ENCODE results near the gene IGFBP4.

Gene IGFBP4

DNA sequence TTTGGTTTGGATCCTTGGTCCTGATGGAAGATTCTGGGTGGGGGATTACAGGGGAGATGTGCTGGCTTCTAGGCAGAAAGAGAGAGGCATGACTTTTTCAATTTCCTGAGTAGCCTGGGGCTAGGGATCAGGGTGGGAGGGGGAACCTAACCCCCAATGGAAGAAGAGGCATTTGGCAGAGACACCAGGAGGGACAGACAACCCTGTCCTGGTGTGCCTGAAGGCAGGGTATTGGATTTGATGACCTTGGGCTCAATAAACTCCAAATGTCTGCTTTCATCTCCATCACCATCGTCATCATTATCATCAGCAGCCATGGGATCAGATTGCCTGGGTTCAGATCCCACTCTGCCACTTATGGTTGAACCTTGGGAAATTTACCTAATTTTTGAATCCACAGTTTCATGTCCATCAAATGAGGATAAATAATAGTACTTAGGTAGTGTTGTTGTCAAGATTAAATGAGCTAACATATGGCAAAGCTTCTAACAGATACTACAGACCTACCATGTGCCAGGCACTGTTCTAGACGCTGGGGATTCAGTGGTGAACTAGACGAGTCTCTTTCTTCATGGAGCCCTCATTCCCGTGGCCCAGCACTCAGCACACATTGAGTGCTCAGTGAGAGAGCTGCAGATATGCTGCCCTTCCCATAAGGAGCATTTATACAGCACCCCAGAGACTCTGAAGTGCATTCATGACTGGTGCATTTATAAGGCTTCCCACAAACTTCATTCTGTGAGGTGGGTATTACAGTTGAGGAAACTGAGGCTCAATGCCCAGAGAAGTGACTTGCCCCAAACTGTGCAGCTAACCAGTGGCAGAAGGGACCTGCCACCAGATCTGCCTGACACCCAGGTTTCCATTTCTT lies 26.8 kb downstream of the IGFBP4 start:
- Mint-ChIP-seq H3K27me3 (peaks cover 36% of the 10 kb centered on the region), H3K27ac (no peak overlapping the region)

DNA sequence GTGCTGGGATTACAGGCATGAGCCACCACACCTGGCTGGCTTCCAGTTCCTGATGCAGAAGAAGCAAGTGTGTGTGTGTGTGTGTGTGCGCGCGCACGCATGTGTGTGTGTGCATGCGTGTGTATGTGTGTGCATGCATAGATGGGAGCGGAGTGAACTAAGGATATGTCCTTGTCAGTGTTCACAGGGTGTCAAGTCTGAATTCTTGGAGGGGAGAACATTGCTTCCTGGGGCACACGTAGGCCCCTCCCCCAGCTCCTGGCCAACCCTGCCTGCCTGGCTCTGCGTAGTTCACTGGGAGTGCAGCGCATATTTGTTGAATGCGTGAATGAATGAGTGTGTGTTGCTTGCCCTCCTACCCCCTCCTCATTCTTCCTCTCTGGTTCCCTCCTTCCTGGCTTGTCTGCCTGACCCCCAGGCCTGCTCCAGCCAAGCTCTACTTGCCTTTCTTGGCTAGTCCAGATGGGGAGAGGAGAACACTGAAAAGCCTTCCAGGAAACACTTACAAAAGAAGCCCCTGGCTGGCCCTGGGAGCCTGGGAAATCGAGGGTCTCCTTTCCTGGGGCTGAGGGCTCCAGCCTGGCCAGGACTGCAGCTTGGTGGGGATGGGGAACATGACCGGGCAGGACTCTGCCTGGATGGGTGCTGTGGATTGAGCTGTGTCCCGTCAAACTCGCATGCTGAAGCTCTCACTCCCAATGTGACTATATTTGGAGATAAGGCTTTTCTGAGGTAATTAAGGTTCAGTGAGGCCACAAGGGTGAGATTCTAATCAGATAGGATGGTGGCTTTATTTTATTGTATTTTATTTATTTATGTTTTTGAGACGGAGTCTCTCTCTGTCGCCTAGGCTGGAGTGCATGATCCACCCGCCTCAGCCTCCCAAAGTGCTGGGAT lies 27.9 kb downstream of the IGFBP4 start:
- H3K9me3 Mint-ChIP-seq = no peaks in the 10 kb centered on the region
- no peaks in the 10 kb centered on the region for H3K36me3 Mint-ChIP-seq
- no peaks in the 10 kb centered on the region for H3K4me1 Mint-ChIP-seq
- peaks cover 36% of the 10 kb centered on the region for H3K27me3 Mint-ChIP-seq
- no peak overlapping the region for H3K4me3 Mint-ChIP-seq
- H3K27ac Mint-ChIP-seq = peak overlapping the region; percentile 37
- ATAC-seq = no peak

More for the DNA sequence above, 26.8 kb downstream of the IGFBP4 start:
- no peak overlapping the region for H3K4me3 Mint-ChIP-seq
- no peaks in the 10 kb centered on the region for H3K36me3 Mint-ChIP-seq
- no peaks in the 10 kb centered on the region for H3K4me1 Mint-ChIP-seq
- no peaks in the 10 kb centered on the region for H3K9me3 Mint-ChIP-seq
- ATAC-seq = no peak

DNA sequence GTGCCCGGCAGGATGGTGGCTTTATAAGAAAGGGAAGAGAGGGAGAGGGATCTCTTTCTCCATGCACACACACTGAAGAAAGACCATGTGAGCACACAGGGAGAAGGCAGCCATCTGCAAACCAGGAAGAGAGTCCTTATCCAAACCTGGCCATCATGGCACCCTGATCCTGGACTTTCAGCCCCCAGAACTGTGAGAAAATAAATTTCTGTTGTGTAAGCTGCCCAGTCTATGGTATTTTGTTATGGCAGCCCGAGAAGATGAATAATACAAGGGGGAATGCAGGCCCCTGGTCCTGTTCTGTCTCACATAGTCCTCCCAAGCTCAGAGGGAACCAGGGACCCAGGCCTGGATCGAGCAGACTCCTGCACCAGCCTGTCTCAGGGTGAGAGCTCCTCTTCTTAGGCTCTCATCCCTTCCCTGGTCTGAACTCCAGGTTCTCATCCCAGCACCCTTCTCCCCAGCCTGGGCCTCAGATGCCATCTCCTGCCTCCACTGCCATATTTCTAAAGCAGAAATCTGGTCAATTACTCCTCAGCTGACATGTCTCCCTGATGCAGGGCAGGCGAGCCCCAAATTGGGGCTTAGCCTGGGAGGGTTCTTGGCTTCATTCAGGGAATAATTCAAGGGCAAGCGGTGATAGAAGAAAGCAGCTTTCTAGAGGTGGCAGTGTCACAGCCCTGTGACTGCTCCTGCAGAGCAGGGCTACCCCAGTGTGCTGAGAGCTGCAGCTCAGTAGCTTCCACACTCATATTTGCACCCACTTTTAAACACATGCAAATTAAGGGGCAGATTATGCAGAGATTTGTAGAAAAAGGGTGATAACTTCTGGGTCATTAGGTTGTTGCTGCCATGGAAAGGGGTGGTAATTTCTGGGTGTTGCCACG lies 28.8 kb downstream of the IGFBP4 start:
- no peak overlapping the region for H3K27ac Mint-ChIP-seq
- no peak overlapping the region for H3K4me3 Mint-ChIP-seq
- no peak for ATAC-seq
- H3K4me1 Mint-ChIP-seq = no peaks in the 10 kb centered on the region
- H3K36me3 Mint-ChIP-seq = no peaks in the 10 kb centered on the region
- peaks cover 36% of the 10 kb centered on the region for H3K27me3 Mint-ChIP-seq
- no peaks in the 10 kb centered on the region for H3K9me3 Mint-ChIP-seq

DNA sequence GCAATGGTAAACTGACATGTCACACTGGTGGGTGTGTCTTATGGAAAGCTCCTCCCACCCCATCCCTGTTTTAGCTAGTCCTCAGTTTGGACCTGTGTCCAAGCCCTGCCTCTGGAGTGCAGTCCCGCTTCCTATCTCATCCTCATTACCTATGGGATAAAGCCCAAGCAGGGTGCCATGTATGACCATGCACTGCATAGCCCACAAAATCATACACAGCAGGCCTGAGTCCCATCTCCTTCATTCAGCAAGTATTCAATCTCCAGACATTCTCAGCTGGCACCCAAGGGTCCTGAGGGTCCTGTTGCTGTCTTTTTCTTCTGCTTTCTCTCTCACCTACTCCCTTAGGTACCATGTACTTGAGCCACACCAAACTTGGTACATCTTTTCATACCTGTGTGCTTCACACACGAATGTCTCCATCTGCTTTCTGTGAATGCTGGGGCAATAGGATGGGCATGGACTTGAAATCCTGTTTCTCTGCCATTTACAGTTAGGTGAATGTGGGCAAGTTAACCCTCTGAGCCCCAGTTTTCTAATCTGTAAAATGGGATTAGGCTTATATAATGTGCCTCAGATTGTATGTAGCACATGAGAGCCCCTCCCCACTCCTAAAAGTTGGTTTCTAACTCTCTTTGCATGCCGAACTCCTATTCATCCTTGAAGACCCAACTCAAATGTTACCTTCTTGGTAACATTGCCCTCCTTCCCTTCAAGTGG lies 29.6 kb downstream of the IGFBP4 start:
- Mint-ChIP-seq H3K4me3 (no peak overlapping the region), H3K4me1 (no peaks in the 10 kb centered on the region), H3K27ac (no peak overlapping the region), H3K9me3 (no peaks in the 10 kb centered on the region), H3K27me3 (peaks cover 36% of the 10 kb centered on the region), H3K36me3 (no peaks in the 10 kb centered on the region)
- no peak for ATAC-seq

DNA sequence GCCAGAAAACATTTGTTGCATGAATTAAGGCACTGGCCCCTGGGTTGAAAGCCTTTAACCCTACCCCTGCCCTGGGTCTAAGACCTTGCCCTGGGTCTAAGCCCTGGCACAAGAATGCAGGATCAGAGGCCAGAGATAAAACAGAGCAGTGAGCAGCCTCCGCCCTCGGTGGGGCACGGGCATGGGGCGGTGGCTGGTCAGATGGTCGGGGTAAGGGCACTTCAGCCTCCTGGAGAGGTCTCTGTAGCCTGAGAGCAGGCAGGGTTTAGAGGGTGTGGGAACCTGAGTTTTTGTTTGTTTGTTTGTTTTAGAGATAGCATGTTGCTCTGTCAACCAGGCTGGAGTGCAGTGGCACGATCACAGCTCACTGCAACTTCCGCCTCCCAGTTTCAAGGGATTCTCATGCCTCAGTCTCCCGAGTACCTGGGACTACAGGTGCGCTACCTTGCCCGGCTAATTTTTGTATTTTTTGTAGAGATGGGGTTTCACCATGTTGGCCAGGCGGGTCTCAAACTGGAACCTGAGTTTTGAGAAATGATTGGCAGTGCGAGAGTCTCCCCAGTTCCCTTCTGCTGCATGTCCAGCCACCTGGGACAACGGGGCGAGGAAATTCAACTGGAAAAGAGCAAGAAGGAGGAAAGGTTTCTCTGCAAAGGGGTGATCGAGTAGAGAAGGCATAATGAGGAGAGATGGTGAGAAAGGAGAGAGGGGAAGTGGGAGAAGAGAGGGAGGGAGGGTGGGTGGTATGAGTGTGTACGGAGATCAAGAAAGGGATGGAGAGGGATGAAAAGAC lies 30.5 kb downstream of the IGFBP4 start:
- ATAC-seq = no peak
- no peak overlapping the region for H3K27ac Mint-ChIP-seq
- no peak overlapping the region for H3K4me3 Mint-ChIP-seq
- no peaks in the 10 kb centered on the region for H3K9me3 Mint-ChIP-seq
- peaks cover 36% of the 10 kb centered on the region for H3K27me3 Mint-ChIP-seq
- H3K4me1 Mint-ChIP-seq = peaks cover 1% of the 10 kb centered on the region
- no peaks in the 10 kb centered on the region for H3K36me3 Mint-ChIP-seq

DNA sequence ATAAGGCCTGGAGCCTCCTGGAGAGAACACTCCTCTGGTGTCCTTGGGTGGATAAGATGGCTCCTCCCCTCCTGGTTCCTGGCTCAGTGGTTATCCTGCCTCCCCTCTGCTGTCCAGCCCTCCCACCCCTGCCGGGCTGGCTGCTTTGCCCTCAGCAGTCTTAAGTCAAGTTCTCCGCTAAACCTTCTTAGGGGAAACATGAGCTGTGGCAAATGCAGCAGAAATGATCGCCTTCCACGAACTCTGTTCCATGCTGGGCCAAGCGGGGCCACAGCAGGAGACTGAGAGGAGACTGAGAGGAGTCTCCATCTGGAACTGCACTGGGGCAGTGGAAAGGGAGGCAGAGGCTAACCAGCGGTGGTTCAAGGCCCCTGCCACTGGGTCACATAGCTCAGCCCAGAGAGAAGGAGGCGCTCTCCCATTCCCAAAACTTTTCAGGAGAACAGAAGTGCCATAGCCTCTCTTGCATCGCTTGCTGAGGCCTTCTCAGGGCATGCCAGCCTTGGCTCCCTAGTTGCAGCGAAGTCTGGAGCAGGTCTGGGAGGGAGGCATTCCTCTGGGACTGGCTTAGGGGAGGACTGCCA lies 31.3 kb downstream of the IGFBP4 start:
- Mint-ChIP-seq H3K9me3 (no peaks in the 10 kb centered on the region), H3K27ac (no peak overlapping the region), H3K4me1 (peaks cover 9% of the 10 kb centered on the region), H3K27me3 (peaks cover 30% of the 10 kb centered on the region), H3K36me3 (no peaks in the 10 kb centered on the region), H3K4me3 (no peak overlapping the region)
- no peak for ATAC-seq

DNA sequence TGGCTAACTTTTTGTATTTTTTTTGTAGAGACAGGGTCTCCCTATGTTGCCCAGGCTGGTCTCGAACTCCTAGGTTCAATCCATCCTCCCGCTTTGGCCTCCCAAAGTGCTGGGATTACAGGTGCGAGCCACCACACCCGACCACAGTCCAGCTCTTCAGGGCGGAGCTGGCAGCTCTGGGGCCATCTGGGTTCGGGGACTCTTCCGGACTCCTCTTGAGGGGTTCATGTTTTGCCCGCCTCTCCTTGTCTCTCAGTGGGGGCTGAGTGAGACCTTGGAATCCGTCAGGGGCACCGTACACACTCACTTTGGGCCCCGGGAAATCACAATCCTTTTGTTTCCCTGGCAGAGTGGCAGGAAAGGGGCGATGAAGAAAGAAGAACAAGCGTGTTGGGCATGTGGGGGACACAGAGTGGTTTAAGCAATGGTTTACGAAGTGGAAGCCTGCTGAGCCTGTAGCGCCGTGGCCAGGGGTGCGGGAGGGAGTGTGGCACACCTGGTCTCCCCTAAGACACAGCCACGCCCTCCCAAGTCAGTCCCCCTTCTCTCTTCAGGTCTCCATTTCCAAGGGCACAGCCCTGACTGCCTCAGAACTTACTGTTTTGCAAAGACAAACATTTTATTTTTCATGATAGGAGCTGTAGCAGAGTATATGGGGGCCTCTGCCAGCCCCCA lies 32.1 kb downstream of the IGFBP4 start:
- H3K9me3 Mint-ChIP-seq = no peaks in the 10 kb centered on the region
- H3K36me3 Mint-ChIP-seq = no peaks in the 10 kb centered on the region
- peaks cover 17% of the 10 kb centered on the region for H3K4me1 Mint-ChIP-seq
- H3K27ac Mint-ChIP-seq = no peak overlapping the region
- ATAC-seq = no peak
- peaks cover 26% of the 10 kb centered on the region for H3K27me3 Mint-ChIP-seq
- H3K4me3 Mint-ChIP-seq = no peak overlapping the region

DNA sequence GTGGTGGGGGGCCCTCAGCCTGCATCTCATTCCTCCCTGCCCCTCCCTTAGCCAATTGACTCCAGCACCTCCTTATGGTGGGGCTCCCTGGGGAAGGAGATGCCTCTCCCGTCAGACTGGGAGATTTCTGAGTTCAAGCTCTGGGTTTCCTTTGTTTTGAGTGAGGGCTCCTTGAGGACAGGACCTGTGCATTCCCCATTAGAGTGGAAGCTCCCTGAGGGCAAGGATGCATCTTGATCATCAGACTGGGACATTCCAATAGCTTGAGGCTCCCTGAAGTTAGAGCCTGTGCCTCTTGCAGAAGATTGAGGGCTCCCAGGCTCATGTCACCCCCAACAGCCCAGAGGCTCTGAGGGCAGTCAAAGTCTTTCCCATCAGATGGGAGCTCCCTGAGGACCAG lies 34.5 kb downstream of the IGFBP4 start:
- H3K27me3 Mint-ChIP-seq = peaks cover 9% of the 10 kb centered on the region
- no peak overlapping the region for H3K4me3 Mint-ChIP-seq
- no peaks in the 10 kb centered on the region for H3K9me3 Mint-ChIP-seq
- H3K27ac Mint-ChIP-seq = no peak overlapping the region
- ATAC-seq = no peak
- no peaks in the 10 kb centered on the region for H3K36me3 Mint-ChIP-seq
- H3K4me1 Mint-ChIP-seq = peaks cover 36% of the 10 kb centered on the region

DNA sequence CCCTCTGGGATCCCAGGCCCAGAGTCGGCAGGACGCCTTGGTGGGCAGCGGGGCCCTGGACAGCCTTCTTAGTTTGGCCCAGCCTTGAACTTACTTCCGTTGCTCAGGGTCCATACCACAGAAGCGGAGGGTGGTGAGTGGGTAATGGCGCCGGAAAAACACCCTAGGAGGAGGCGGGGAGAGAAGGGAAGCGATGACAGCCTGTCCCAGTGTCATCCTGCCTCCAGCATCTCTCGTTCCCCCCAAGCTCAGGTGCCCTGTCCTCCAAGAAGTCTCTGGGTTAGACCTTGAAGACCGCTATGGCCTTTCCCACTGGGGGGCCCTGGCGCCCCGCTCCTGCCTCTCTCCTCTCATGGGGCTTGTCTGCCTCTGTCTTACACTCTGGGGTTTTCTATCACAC lies 35.2 kb downstream of the IGFBP4 start:
- Mint-ChIP-seq H3K4me1 (peaks cover 39% of the 10 kb centered on the region), H3K27me3 (peaks cover 9% of the 10 kb centered on the region), H3K4me3 (no peak overlapping the region), H3K9me3 (no peaks in the 10 kb centered on the region), H3K36me3 (no peaks in the 10 kb centered on the region), H3K27ac (no peak overlapping the region)
- ATAC-seq = no peak

DNA sequence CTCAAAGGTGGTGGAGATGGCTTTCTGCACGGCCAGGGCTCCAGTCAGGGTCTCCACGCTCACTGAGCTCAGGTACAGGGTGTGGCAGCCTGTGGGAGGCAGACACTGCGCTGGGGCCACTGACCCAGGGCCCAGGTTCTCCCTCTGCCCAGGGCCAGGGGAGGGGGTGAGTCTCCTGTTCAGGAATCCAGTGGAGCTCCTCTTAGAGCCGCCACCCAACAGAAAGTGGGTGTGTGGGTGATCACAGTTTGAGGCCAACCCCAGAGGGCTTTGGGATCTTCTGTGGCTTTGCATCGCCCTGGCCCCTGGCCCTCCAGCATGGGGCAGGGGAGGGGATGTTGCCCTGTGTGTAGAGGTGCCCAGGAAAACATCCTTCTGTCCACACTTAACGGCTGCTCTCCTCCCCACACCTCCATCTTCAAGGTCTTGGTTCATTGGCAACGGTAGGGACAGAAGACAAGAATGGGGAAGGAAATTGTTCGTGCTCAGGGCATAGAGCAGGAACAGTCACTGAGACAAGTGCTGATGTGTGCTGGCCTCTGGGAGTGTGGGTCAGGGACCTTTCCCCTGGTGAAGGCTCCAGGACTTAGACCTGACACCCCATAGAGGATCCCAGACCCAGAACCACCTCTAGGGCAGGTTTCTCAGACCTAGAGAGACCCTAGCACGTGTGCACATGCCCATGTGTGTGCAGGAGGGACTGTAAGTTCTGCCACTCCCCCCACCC lies 36.7 kb downstream of the IGFBP4 start:
- Mint-ChIP-seq H3K36me3 (no peaks in the 10 kb centered on the region), H3K27ac (peak overlapping the region; percentile 86), H3K4me3 (no peak overlapping the region), H3K27me3 (no peaks in the 10 kb centered on the region), H3K4me1 (peaks cover 39% of the 10 kb centered on the region), H3K9me3 (no peaks in the 10 kb centered on the region)
- peak; percentile 35 for ATAC-seq

DNA sequence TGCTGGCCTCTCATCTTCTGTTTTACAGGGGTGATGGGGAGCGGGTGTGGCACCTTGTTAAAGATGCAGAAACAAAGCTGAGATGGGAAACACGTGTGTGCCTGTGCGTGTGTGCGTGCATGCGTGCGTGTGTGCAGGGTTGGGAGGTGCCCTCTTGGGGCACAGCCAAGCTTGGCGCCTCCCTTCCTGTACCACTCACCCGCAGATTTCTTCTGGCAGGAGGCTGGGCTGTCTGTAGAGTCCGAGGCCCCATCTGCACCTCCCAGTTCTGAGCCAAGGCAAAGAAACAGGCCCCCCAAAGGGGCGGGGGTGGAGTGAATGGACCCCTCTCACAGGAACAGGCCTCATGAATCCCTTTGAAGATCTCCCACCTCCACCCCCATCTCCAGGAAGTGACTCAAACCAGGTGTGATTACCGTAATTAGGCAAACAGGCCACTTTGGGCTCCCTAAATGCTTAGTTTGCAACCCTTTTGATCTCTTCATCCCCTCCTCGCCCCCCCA lies 37.3 kb downstream of the IGFBP4 start:
- peak; percentile 89 for ATAC-seq
- Mint-ChIP-seq H3K27me3 (no peaks in the 10 kb centered on the region), H3K9me3 (no peaks in the 10 kb centered on the region), H3K36me3 (no peaks in the 10 kb centered on the region), H3K4me1 (peaks cover 39% of the 10 kb centered on the region), H3K27ac (peak overlapping the region; percentile 86), H3K4me3 (no peak overlapping the region)

DNA sequence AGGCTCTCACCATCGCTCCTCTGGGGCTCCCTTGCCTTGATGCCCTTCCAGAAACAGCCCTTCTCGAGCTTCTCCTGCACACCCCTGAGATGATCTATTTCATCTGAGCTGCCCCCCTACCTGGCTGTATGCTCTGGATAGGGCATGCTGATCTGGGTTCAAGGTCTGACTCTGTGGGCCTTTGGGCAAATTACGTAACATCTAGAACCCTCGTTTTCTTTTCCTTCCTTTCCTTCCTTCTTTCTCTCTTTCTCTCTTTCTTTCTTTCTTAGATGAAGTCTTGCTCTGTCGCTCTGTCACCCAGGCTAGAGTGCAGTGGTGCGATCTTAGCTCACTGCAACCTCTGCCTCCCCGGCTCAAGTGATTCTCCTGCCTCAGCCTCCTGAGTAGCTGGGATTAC lies 37.9 kb downstream of the IGFBP4 start:
- no peaks in the 10 kb centered on the region for H3K9me3 Mint-ChIP-seq

More for the DNA sequence above, 37.9 kb downstream of the IGFBP4 start:
- H3K4me1 Mint-ChIP-seq = peaks cover 39% of the 10 kb centered on the region
- peak overlapping the region; percentile 25 for H3K4me3 Mint-ChIP-seq
- no peaks in the 10 kb centered on the region for H3K36me3 Mint-ChIP-seq
- no peaks in the 10 kb centered on the region for H3K27me3 Mint-ChIP-seq
- no peak for ATAC-seq
- peak overlapping the region; percentile 86 for H3K27ac Mint-ChIP-seq
